Psoas muscle (tissue), 8 donors: Measurements from ENCODE around the gene CXCL8. TPM values are rescaled to one million over a fixed set of nuclear protein-coding genes. Genes with fewer than 3 reads are reported as not detected.
A peak's percentile ranks its signal among the peaks of the same experiment; 100 is the strongest.

Experiments used
- ATAC-seq, 4 donors: fragments of 200-7000 bp; cut with Tn5 transposase; one replicate each; pipeline ENCODE4 v1.9.1; 2020; ENCODE audit warnings: moderate library complexity in 3 of 4, mild to moderate bottlenecking in 2 of 4
- DNase-seq, 2 donors: peaks; one replicate each; pipeline ENCODE4 v3.0.0-alpha.2; 2020
- H3K27ac ChIP-seq: fragments of 200-600 bp; one replicate; pipeline ENCODE4 v1.8.0; 2022
- H3K27me3 ChIP-seq, 3 donors: fragments of 200-600 bp in 1 of 3; one replicate each; pipeline versions ENCODE4 v1.6.1 to v1.8.0; 2013 to 2022; ENCODE audit warnings: low read length in 2 of 3, mild to moderate bottlenecking in 2 of 3, moderate library complexity in 1 of 3; ENCODE audit not compliant: insufficient read depth in 3 of 3
- H3K36me3 ChIP-seq, 2 donors: fragments of 200-600 bp in 1 of 2; one replicate each; pipeline versions ENCODE4 v1.6.1 to v1.8.0; 2013 to 2022; ENCODE audit warnings: low read depth in 1 of 2, mild to moderate bottlenecking in 1 of 2, moderate library complexity in 1 of 2; ENCODE audit not compliant: insufficient read depth in 1 of 2
- H3K4me1 ChIP-seq: fragments of 200-600 bp; one replicate; pipeline ENCODE4 v1.8.0; 2022
- H3K4me3 ChIP-seq: fragments of 200-600 bp; one replicate; pipeline ENCODE4 v1.8.0; 2022; ENCODE audit warnings: mild to moderate bottlenecking
- H3K9me3 ChIP-seq: fragments of 200-600 bp; one replicate; pipeline ENCODE4 v1.8.0; 2022
- WGBS, 3 donors: extraction: QIAGEN DNeasy Blood & Tissue Kit; methylation state at CpG; one replicate each; pipeline versions ENCODE4 v1.1.6 to v1.1.7; 2013; 5-methylcytosine and 5-hydroxymethylcytosine counted together
- intact Hi-C, 2 donors: fragments of 100-400 bp; cut with DNase I; formaldehyde crosslinking; loops; one replicate each; pipeline versions ENCODE4 v1.11.0 to v1.14.2; 2022
- polyA plus RNA-seq, 3 donors: library from polyadenylated mRNA; stranded (reverse); fragments of 200-250 nt; gene quantifications; one replicate each; pipeline ENCODE4 v1.2.3, GENCODE V29; 2013
- total RNA-seq, 4 donors: library from RNA; stranded (reverse); fragmentation: NEBNext Ultra II Directional in 2 of 4; extraction: Animal tissue kit (Norgen Biotek cat#: 25700) in 2 of 4; gene quantifications; one replicate each; pipeline versions ENCODE4 v1.2.1 to v1.2.4, GENCODE V29; 2021 to 2023
- TF ChIP-seq, protein P1 (sequence below): fragments of 200-600 bp; IDR thresholded peaks from one replicate; pipeline ENCODE4 v1.8.0; 2022; ENCODE audit warnings: antibody characterized with exemption
- donor health status: healthy with polysubstance abuse.
- donor health status: DM: no; HTN: no; CAD: no; lungs with moderate emphysema.
- donor health status: Bipolar disorder and iron deficiency.
- donor health status: healthy.
- donor health status: DM: yes; HTN: yes; CAD: no.
- donor health status: DM: no; HTN: no; CAD: no.
- donor health status: DM: no; HTN: no; CAD: no.
- donor health status: DM: yes; HTN: yes; CAD: no.

CXCL8 gene
- total and polyA plus RNA-seq, 7 donors, result 0.21 to 8.1 (median 0.38) TPM; not detected in 1

DNA sequence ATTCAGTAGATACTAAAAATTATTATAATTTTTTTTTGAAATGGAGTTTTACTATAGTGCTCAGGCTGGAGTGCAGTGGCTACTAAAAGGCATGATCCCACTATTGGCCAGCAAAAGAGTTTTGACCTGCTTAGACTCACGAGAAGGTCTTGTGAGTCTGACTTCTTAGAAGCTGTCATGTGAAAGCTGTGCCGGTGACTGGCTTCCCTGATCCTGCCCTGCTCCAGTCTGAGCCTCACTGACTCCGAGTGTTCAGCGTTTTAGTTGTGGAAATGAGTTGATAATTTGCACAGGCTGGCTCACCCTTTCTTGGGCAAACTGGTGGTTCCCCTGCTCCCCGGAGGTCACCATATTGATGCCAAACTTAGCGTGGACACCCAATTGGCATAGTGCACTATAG lies 16.4 kb upstream of the CXCL8 start:
- H3K27ac ChIP-seq, result no peak overlapping the region
- no peaks in the 10 kb centered on the region for H3K4me1 ChIP-seq
- intact Hi-C loops, result no loop called here
- no peaks in the 10 kb centered on the region for H3K36me3 ChIP-seq
- no peaks in the 10 kb centered on the region for H3K9me3 ChIP-seq
- 78 to 79% (median 78%) methylated on average over 6 of the region's 6 CpGs for WGBS, 3 donors
- no peak for DNase-seq
- no peak overlapping the region for H3K4me3 ChIP-seq
- no peak for ATAC-seq
- TF ChIP-seq, protein P1, sequence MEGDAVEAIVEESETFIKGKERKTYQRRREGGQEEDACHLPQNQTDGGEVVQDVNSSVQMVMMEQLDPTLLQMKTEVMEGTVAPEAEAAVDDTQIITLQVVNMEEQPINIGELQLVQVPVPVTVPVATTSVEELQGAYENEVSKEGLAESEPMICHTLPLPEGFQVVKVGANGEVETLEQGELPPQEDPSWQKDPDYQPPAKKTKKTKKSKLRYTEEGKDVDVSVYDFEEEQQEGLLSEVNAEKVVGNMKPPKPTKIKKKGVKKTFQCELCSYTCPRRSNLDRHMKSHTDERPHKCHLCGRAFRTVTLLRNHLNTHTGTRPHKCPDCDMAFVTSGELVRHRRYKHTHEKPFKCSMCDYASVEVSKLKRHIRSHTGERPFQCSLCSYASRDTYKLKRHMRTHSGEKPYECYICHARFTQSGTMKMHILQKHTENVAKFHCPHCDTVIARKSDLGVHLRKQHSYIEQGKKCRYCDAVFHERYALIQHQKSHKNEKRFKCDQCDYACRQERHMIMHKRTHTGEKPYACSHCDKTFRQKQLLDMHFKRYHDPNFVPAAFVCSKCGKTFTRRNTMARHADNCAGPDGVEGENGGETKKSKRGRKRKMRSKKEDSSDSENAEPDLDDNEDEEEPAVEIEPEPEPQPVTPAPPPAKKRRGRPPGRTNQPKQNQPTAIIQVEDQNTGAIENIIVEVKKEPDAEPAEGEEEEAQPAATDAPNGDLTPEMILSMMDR, result no peak
- no peaks in the 10 kb centered on the region for H3K27me3 ChIP-seq

DNA sequence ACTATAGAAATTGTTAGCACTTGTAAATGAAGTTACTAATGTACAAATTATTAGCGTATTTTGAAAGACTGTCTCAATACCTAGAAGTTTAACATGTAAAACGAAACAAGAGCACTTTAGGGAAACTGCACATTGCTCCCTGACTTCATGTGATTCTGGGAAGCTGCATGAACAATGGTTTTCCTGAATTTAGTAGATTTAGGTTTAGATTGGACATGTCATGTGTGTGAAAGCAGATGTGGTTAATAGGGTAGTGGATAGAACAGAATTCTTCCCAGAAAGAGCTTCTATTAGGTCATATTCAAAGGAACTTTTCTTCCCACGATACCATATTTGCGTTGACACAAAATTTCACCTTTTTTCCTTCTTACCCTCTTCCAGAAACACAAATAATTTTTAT lies 14.9 kb upstream of the CXCL8 start:
- Histone ChIP-seq H3K36me3 (no peaks in the 10 kb centered on the region), H3K27ac (no peak overlapping the region), H3K4me1 (no peaks in the 10 kb centered on the region), H3K27me3 (no peaks in the 10 kb centered on the region), H3K4me3 (no peak overlapping the region), H3K9me3 (no peaks in the 10 kb centered on the region)
- no peak for DNase-seq
- no peak for ATAC-seq
- 97 to 99% (median 97%) methylated on average over 4 of the region's 4 CpGs for WGBS, 3 donors
- TF ChIP-seq, protein P1, result no peak
- intact Hi-C loops, result no loop called here

DNA sequence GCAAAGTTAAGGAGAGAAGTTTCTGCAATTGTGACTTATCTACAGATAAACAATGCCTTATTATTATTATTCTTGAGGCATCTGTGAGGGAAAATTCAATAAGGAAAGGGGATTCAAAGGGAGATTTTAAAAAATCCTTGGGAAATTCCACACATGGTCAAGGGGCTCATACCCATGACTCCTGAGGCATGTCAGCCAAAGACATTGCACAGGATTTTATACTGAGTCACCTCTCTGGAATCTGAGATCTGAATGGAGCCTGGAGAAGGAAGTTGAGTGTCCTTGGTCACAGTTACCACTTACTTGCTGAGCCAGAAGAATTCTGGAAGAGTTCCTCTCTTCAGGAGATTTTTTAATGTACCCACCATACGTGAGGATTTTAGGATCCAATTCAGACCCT lies 14.4 kb upstream of the CXCL8 start:
- no peaks in the 10 kb centered on the region for H3K9me3 ChIP-seq
- ATAC-seq (peak in 3 of 4 donors; percentile 59 to 70 (median 60)), DNase-seq (no peak)
- TF ChIP-seq, protein P1, result no peak
- H3K4me3 ChIP-seq, result no peak overlapping the region
- no peak overlapping the region for H3K27ac ChIP-seq
- H3K4me1 ChIP-seq, result no peaks in the 10 kb centered on the region
- 26 to 67% (median 33%) methylated on average over 1 of the region's 1 CpG for WGBS, 3 donors
- intact Hi-C loops, result no loop called here
- no peaks in the 10 kb centered on the region for H3K27me3 ChIP-seq
- no peaks in the 10 kb centered on the region for H3K36me3 ChIP-seq

DNA sequence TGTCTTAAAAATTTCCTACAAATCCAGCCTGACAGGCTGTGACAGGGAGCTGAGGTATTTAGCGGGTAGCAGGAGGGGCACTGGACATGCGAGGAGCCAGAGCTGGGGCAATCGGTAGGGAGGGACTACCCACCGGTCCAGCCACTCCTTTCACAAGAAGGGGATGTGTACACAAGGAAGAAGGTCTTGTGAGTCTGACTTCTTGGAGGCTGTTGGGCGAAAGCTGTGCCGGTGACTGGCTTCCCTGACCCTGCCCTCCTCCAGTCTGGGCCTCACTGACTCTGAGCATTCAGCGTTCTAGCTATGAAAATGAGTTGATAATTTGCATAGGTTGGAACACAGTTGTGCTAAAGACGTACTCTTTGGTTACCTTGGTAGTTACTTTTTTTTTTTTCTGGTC lies 12.7 kb upstream of the CXCL8 start:
- TF ChIP-seq, protein P1, result no peak
- DNase-seq (no peak), ATAC-seq (no peak)
- Histone ChIP-seq H3K4me1 (no peaks in the 10 kb centered on the region), H3K36me3 (no peaks in the 10 kb centered on the region), H3K27me3 (no peaks in the 10 kb centered on the region), H3K27ac (no peak overlapping the region), H3K9me3 (no peaks in the 10 kb centered on the region), H3K4me3 (no peak overlapping the region)
- intact Hi-C loops, result no loop called here
- 66 to 80% (median 80%) methylated on average over 8 of the region's 8 CpGs for WGBS, 3 donors

DNA sequence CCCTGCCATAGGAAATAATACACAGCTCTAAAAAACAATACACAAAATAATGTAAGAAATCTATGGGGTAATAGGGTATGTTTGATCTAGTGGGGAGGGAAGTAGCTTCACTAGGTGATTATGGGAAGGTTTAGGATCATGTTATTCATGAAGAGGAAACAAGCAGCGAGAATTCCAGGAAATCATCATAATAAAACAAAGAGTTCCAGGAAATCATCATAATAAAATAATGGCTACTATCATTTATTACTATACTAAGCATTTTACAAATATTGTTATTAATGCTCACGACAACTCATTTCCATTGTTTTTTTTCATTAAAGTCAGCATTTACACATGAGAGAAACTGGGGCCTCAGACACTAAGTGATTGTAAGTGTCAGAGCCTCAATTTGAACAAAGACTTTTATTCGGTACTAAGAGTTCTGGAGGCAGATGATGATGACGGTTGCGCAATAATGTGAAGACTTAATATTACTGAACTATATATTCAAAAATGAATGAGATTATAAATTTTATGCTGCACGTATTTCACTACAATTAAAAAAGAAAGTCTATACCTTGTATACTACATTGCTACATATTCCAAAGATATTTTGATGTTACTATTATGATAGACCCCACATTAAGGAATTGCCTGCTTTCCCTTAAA lies 12.2 kb upstream of the CXCL8 start:
- Histone ChIP-seq H3K36me3 (no peaks in the 10 kb centered on the region), H3K27me3 (no peaks in the 10 kb centered on the region), H3K4me1 (no peaks in the 10 kb centered on the region), H3K27ac (no peak overlapping the region), H3K4me3 (no peak overlapping the region), H3K9me3 (no peaks in the 10 kb centered on the region)
- WGBS, 3 donors, result 83 to 88% (median 88%) methylated on average over 6 of the region's 6 CpGs
- intact Hi-C loops, result no loop called here
- no peak for ATAC-seq
- no peak for DNase-seq
- TF ChIP-seq, protein P1, result no peak
